ENCODE data around the gene FILIP1. TPM values are rescaled to one million over a fixed set of nuclear protein-coding genes. Genes with fewer than 3 reads are reported as not detected.
A peak's percentile ranks its signal among the peaks of the same experiment; 100 is the strongest.

Gene FILIP1
- total and polyA plus RNA-seq, 2 of the 4 experiments (the other 2 are of a cell fraction) = under 0.01 to 0.03 TPM

- intact Hi-C loops (cut with micrococcal nuclease) = no loop called here
- Histone ChIP-seq H3K4me2 (ENCODE audit: low read depth, low read length) (peak overlapping the region; percentile 78; the same call in 1 of the 2 replicates), H4K5ac (ENCODE audit: low read depth, low read length) (no peak overlapping the region), H3K27ac (ENCODE audit: insufficient read depth, low read length) (no peak overlapping the region), H2BK5ac (ENCODE audit: low read depth, low read length, poor library complexity, severe bottlenecking) (no peak overlapping the region), H2BK20ac (ENCODE audit: low read depth, low read length) (no peak overlapping the region), H4K20me1 (ENCODE audit: insufficient read depth, low read length) (no peaks in the 10 kb centered on the region), H2AK9ac (replicated peaks; ENCODE audit: low read depth, low read length, poor library complexity) (no peak overlapping the region), H2BK120ac (ENCODE audit: low read depth, low read length) (no peak overlapping the region), H3K56ac (ENCODE audit: extremely low read depth, insufficient read depth, low read length) (no peak overlapping the region), H3K23ac (ENCODE audit: low read depth, low read length) (no peak overlapping the region), H3K9ac (ENCODE audit: low read depth, low read length) (no peak overlapping the region), H4K8ac (ENCODE audit: low read depth in 2 of 2, low read length in 2 of 2) (no peak overlapping the region), H2AFZ (replicated peaks; ENCODE audit: low read length, poor library complexity) (peak overlapping the region; percentile 86), H3K4me3 (ENCODE audit: insufficient read depth, low read depth, low read length) (no peak overlapping the region), H3K36me3 (ENCODE audit: control insufficient read depth, insufficient read depth, low read length) (no peaks in the 10 kb centered on the region), H3K18ac (ENCODE audit: low read depth, low read length) (no peak overlapping the region), H3K79me1 (ENCODE audit: low read depth in 1 of 2, low read length in 2 of 2) (no peaks in the 10 kb centered on the region), H3K4ac (ENCODE audit: low read depth, low read length) (no peak overlapping the region), H2BK15ac (ENCODE audit: low read depth, low read length) (no peak overlapping the region), H4K91ac (ENCODE audit: insufficient read depth, low read depth, low read length) (no peak overlapping the region), H2AK5ac (ENCODE audit: low read depth, low read length) (no peak overlapping the region), H3K9me3 (ENCODE audit: control insufficient read depth, insufficient read depth, low read length) (no peaks in the 10 kb centered on the region), H3K14ac (replicated peaks; ENCODE audit: low read depth, low read length) (no peak overlapping the region), H3K4me1 (ENCODE audit: control insufficient read depth, insufficient read depth, low read length) (no peaks in the 10 kb centered on the region; the same call in 1 of the 2 replicates), H3K27me3 (ENCODE audit: control insufficient read depth, insufficient read depth, low read length) (peaks cover 8% of the 10 kb centered on the region), H3K9me1 (ENCODE audit: insufficient read depth, low read length) (no peaks in the 10 kb centered on the region)
- ChIA-PET POLR2A (ENCODE audit: unreplicated experiment) (no interaction called here), CTCF (interaction anchor here (0.7 kb wide), 1 partner anchor 11 kb away, joined by 3 read pairs; no protein-coding TSS in a partner anchor)
- DNase-seq (no peak), ATAC-seq (ENCODE audit: low read depth) (no peak)
- BruUV-seq (replicated peaks) = no TSS peak
- in situ Hi-C loops (cut with MboI; ENCODE audit: low sequenced_read_pairs) = no loop called here
- dilution Hi-C loops (cut with HindIII; ENCODE audit: low sequenced_read_pairs, unreplicated experiment) = no loop called here
- TF ChIP-seq MXI1 (IDR thresholded peaks at IDR 0.05; ENCODE audit: borderline replicate concordance, low read depth, low read length) (no peak), BHLHE40 (IDR thresholded peaks at IDR 0.05; ENCODE audit: low read depth, low read length) (no peak), FOS (IDR thresholded peaks at IDR 0.05; ENCODE audit: low read depth, low read length) (no peak), CHD1 (IDR thresholded peaks at IDR 0.05; ENCODE audit: low read depth, low read length) (no peak), RCOR1 (IDR thresholded peaks at IDR 0.05; ENCODE audit: insufficient replicate concordance, low read length) (no peak), NFE2L2 (IDR thresholded peaks at IDR 0.05; ENCODE audit: low read depth, low read length) (no peak), SMC3 (IDR thresholded peaks at IDR 0.05; ENCODE audit: low read depth, low read length) (no peak), USF2 (IDR thresholded peaks at IDR 0.05; ENCODE audit: low read depth, low read length) (no peak), MAFK (IDR thresholded peaks at IDR 0.05; ENCODE audit: low read depth, low read length) (no peak), RAD21 (IDR thresholded peaks at IDR 0.05; ENCODE audit: low read length) (no peak), RFX5 (IDR thresholded peaks at IDR 0.05; ENCODE audit: low read depth, low read length) (no peak), MAZ (IDR thresholded peaks at IDR 0.05; ENCODE audit: borderline replicate concordance, low read depth, low read length) (no peak), ELK1 (IDR thresholded peaks at IDR 0.05; ENCODE audit: borderline replicate concordance, low read depth, low read length) (no peak)
These were observed 144.7 kb downstream of the FILIP1 start for GRCh38 chr6:75348882-75349261.

Measured in IMR-90 (cell line).